ENCODE results near the gene PROZ. TPM values are rescaled to one million over a fixed set of nuclear protein-coding genes. Genes with fewer than 3 reads are reported as not detected.

The PROZ gene
- total RNA-seq, 1 donor from 2014 or later = not detected

- Histone ChIP-seq H3K27me3 (ENCODE audit: insufficient read depth, low read length) (peaks cover 9% of the 10 kb centered on the region), H4K20me1 (ENCODE audit: insufficient read depth, low read length) (no peaks in the 10 kb centered on the region), H2AFZ (ENCODE audit: low read depth, low read length) (no peak overlapping the region), H3K27ac (ENCODE audit: low read depth, low read length) (no peak overlapping the region), H3K4me2 (ENCODE audit: low read length) (no peak overlapping the region), H3K36me3 (ENCODE audit: insufficient read depth, low read length) (no peaks in the 10 kb centered on the region), H3K9me3 (ENCODE audit: insufficient read depth, low read depth, low read length) (no peaks in the 10 kb centered on the region), H3K79me2 (ENCODE audit: insufficient read depth, low read length) (no peaks in the 10 kb centered on the region), H3K9ac (ENCODE audit: low read length) (no peak overlapping the region), H3K4me1 (ENCODE audit: insufficient read depth, low read length) (no peaks in the 10 kb centered on the region), H3K4me3 (ENCODE audit: insufficient read depth, low read depth, low read length) (no peak overlapping the region)
- Mint-ChIP-seq H3K27ac (ENCODE audit: unreplicated experiment) (no peak overlapping the region), H3K36me3 (ENCODE audit: low read depth, unreplicated experiment) (no peaks in the 10 kb centered on the region), H3K4me3 (ENCODE audit: unreplicated experiment) (no peak overlapping the region), H3K9me3 (ENCODE audit: unreplicated experiment) (no peaks in the 10 kb centered on the region), H3K4me1 (ENCODE audit: low read depth, unreplicated experiment) (peaks cover 3% of the 10 kb centered on the region), H3K27me3 (ENCODE audit: low read depth, unreplicated experiment) (peaks cover 59% of the 10 kb centered on the region)
- FAIRE-seq = no peak
- TF ChIP-seq EZH2 (IDR thresholded peaks at IDR 0.05; ENCODE audit: insufficient read depth, low read length) (no peak), CTCF (IDR thresholded peaks at IDR 0.05; ENCODE audit: insufficient read depth, low read depth, low read length) (no peak)
- DNase-seq (ENCODE audit: low read depth) = no peak
Measured at GRCh38 chr13:113119166-113119821, 39.2 kb upstream of the PROZ start.

GRCh38 chr13:113119822-113120189, 38.6 kb upstream of the PROZ start:
- no peak for FAIRE-seq
- H3K27ac Mint-ChIP-seq (ENCODE audit: unreplicated experiment) = no peak overlapping the region
- H2AFZ ChIP-seq (ENCODE audit: low read depth, low read length) = no peak overlapping the region

More at GRCh38 chr13:113119822-113120189, 38.6 kb upstream of the PROZ start:
- Histone ChIP-seq H3K79me2 (ENCODE audit: insufficient read depth, low read length) (no peaks in the 10 kb centered on the region), H3K4me1 (ENCODE audit: insufficient read depth, low read length) (no peaks in the 10 kb centered on the region), H4K20me1 (ENCODE audit: insufficient read depth, low read length) (no peaks in the 10 kb centered on the region), H3K9me3 (ENCODE audit: insufficient read depth, low read depth, low read length) (no peaks in the 10 kb centered on the region), H3K9ac (ENCODE audit: low read length) (no peak overlapping the region), H3K27ac (ENCODE audit: low read depth, low read length) (no peak overlapping the region), H3K27me3 (ENCODE audit: insufficient read depth, low read length) (peaks cover 9% of the 10 kb centered on the region), H3K36me3 (ENCODE audit: insufficient read depth, low read length) (no peaks in the 10 kb centered on the region), H3K4me3 (ENCODE audit: insufficient read depth, low read depth, low read length) (no peak overlapping the region), H3K4me2 (ENCODE audit: low read length) (no peak overlapping the region)
- Mint-ChIP-seq H3K4me1 (ENCODE audit: low read depth, unreplicated experiment) (peaks cover 3% of the 10 kb centered on the region), H3K36me3 (ENCODE audit: low read depth, unreplicated experiment) (no peaks in the 10 kb centered on the region), H3K9me3 (ENCODE audit: unreplicated experiment) (no peaks in the 10 kb centered on the region), H3K27me3 (ENCODE audit: low read depth, unreplicated experiment) (peaks cover 55% of the 10 kb centered on the region), H3K4me3 (ENCODE audit: unreplicated experiment) (no peak overlapping the region)
- no peak for DNase-seq (ENCODE audit: low read depth)
- TF ChIP-seq CTCF (IDR thresholded peaks at IDR 0.05; ENCODE audit: insufficient read depth, low read depth, low read length) = no peak
- TF ChIP-seq EZH2 (IDR thresholded peaks at IDR 0.05; ENCODE audit: insufficient read depth, low read length) = no peak

All from astrocyte (in vitro differentiated cells and primary cell).